ENCODE results near the gene RAP2C. TPM values are rescaled to one million over a fixed set of nuclear protein-coding genes. Genes with fewer than 3 reads are reported as not detected.
A peak's percentile ranks its signal among the peaks of the same experiment; 100 is the strongest.

The RAP2C gene
- total RNA-seq, 1 donor from 2014 or later, result 50.7 TPM

DNA sequence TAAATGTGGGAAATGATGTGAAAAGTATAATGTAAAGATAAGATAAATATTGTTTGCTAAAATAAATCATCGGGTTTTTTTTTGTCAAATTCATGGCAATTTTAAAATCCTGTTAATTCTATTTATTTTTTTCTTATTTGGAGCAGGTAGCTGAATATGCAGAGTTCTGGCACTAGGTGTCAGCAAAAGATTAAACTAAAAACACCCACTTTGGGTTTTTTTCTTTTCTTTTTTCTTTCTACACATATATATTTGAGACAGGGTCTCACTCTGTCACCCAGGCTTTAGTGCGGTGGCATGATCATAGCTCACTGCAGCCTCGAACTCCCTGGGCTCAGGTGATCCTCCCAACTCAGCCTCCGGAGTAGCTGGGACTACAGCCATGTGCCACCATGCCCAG is 6.9 kb upstream of the RAP2C start:
- Mint-ChIP-seq H3K9me3 (peaks cover under 1% of the 10 kb centered on the region), H3K4me1 (ENCODE audit: unreplicated experiment) (peaks cover 6% of the 10 kb centered on the region), H3K27me3 (no peaks in the 10 kb centered on the region), H3K27ac (no peak overlapping the region), H3K4me3 (no peak overlapping the region), H3K36me3 (peaks cover 3% of the 10 kb centered on the region)
- DNase-seq (ENCODE audit: extremely low spot score, unreplicated experiment), result no peak
- TF ChIP-seq CTCF (conservative IDR thresholded peaks at IDR 0.05), result peak; percentile 79

- peak; percentile 91 for DNase-seq (ENCODE audit: extremely low spot score, unreplicated experiment)
- Mint-ChIP-seq H3K4me1 (ENCODE audit: unreplicated experiment) (peaks cover 31% of the 10 kb centered on the region), H3K9me3 (no peaks in the 10 kb centered on the region), H3K27me3 (no peaks in the 10 kb centered on the region), H3K4me3 (peak overlapping the region; percentile 98), H3K36me3 (peaks cover 13% of the 10 kb centered on the region), H3K27ac (peak overlapping the region; percentile 98)
- TF ChIP-seq CTCF (conservative IDR thresholded peaks at IDR 0.05), result no peak
These were observed 991 bp downstream of the RAP2C start for GRCh38 chrX:132218100-132218812.

- peak overlapping the region; percentile 98 for H3K4me3 Mint-ChIP-seq
- peak overlapping the region; percentile 98 for H3K27ac Mint-ChIP-seq
- H3K4me1 Mint-ChIP-seq (ENCODE audit: unreplicated experiment), result peaks cover 38% of the 10 kb centered on the region
- peak; percentile 22 for TF ChIP-seq CTCF (conservative IDR thresholded peaks at IDR 0.05)
- no peaks in the 10 kb centered on the region for H3K9me3 Mint-ChIP-seq
- no peaks in the 10 kb centered on the region for H3K27me3 Mint-ChIP-seq
- peaks cover 18% of the 10 kb centered on the region for H3K36me3 Mint-ChIP-seq
- peak; percentile 83 for DNase-seq (ENCODE audit: extremely low spot score, unreplicated experiment)
These were observed 1.8 kb downstream of the RAP2C start for GRCh38 chrX:132217203-132218073.

DNA sequence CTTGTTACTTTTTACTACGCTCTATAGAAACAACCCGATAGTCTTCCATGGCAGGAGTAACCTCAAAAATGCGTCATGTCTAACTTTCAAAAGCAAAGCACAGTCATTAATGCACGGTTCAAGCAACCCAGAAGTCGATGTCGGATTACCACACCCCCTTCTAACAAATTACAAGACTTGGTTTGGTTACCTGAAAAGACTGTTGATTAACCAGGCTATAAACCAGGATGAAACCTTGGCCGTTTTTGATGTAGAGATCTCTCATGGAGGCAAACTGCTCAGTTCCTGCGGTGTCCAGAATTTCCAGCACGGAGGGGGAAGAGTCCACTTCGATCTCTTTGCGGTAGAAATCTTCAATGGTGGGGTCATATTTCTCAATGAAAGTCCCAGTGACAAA is 2.4 kb downstream of the RAP2C start:
- Mint-ChIP-seq H3K9me3 (no peaks in the 10 kb centered on the region), H3K36me3 (peaks cover 19% of the 10 kb centered on the region), H3K27me3 (no peaks in the 10 kb centered on the region), H3K4me1 (ENCODE audit: unreplicated experiment) (peaks cover 41% of the 10 kb centered on the region), H3K27ac (peak overlapping the region; percentile 98), H3K4me3 (peak overlapping the region; percentile 98)
- no peak for TF ChIP-seq CTCF (conservative IDR thresholded peaks at IDR 0.05)
- no peak for DNase-seq (ENCODE audit: extremely low spot score, unreplicated experiment)

- DNase-seq (ENCODE audit: extremely low spot score, unreplicated experiment), result no peak
- TF ChIP-seq CTCF (conservative IDR thresholded peaks at IDR 0.05), result no peak
- Mint-ChIP-seq H3K4me3 (peak overlapping the region; percentile 98), H3K4me1 (ENCODE audit: unreplicated experiment) (peaks cover 46% of the 10 kb centered on the region), H3K9me3 (no peaks in the 10 kb centered on the region), H3K36me3 (peaks cover 24% of the 10 kb centered on the region), H3K27ac (peak overlapping the region; percentile 98), H3K27me3 (no peaks in the 10 kb centered on the region)
These were observed 3.0 kb downstream of the RAP2C start for GRCh38 chrX:132216283-132216682.
